IMR-90 (cell line): ENCODE results near the gene APEX1. TPM values are rescaled to one million over a fixed set of nuclear protein-coding genes. Genes with fewer than 3 reads are reported as not detected.

Experiments used
- ATAC-seq: fragments of 200-7000 bp; cut with Tn5 transposase; 2 replicates; pipeline ENCODE4 v1.9.1; 2020; ENCODE audit warnings: low read depth, mild to moderate bottlenecking, moderate library complexity
- BruUV-seq: library from RNA; stranded (reverse); fragments of 400-500 nt; replicated peaks from 2 replicates; lab custom pipeline; 2021; lab: Mats Ljungman, UMichigan
- CTCF ChIA-PET: fragments of 300-600 bp; formaldehyde crosslinking; extraction: SDS; loops from one replicate; lab custom pipeline; 2021; ENCODE audit warnings: antibody characterized with exemption; lab: Yijun Ruan, JAX
- POLR2A ChIA-PET: fragments of 300-600 bp; sonication (Branson Sonifier 250); formaldehyde crosslinking; loops from one replicate; lab custom pipeline; 2022; ENCODE audit warnings: antibody characterized with exemption; ENCODE audit not compliant: unreplicated experiment; lab: Charles Lee
- DNase-seq: peaks from one replicate; pipeline ENCODE4 v3.0.0; 2013
- H2AFZ ChIP-seq: replicated peaks from 2 replicates; pipeline ENCODE3; 2013; ENCODE audit warnings: low read length, mild to moderate bottlenecking; ENCODE audit not compliant: poor library complexity
- H2AK5ac ChIP-seq: 2 replicates; pipeline ENCODE4 v1.6.1; 2013; ENCODE audit warnings: low read depth, low read length, inconsistent platforms
- H2AK9ac ChIP-seq: replicated peaks from 2 replicates; pipeline ENCODE3; 2013; ENCODE audit warnings: mild to moderate bottlenecking, low read depth, low read length, moderate library complexity; ENCODE audit not compliant: poor library complexity
- H2BK120ac ChIP-seq: 2 replicates; pipeline ENCODE4 v1.6.1; 2013; ENCODE audit warnings: low read depth, low read length, inconsistent platforms
- H2BK15ac ChIP-seq: 3 replicates; pipeline ENCODE4 v1.6.1; 2013; ENCODE audit warnings: low read depth, low read length, inconsistent platforms
- H2BK20ac ChIP-seq: 2 replicates; pipeline ENCODE4 v1.6.1; 2013; ENCODE audit warnings: low read depth, mild to moderate bottlenecking, inconsistent platforms, low read length, moderate library complexity
- H2BK5ac ChIP-seq: 2 replicates; pipeline ENCODE4 v1.6.1; 2013; ENCODE audit warnings: mild to moderate bottlenecking, low read depth, low read length, inconsistent platforms; ENCODE audit not compliant: poor library complexity, severe bottlenecking
- H3K14ac ChIP-seq: replicated peaks from 2 replicates; pipeline ENCODE4 v1.6.1; 2013; ENCODE audit warnings: low read depth, low read length, inconsistent platforms
- H3K18ac ChIP-seq: 2 replicates; pipeline ENCODE4 v1.6.1; 2013; ENCODE audit warnings: low read depth, low read length, control low read depth
- H3K23ac ChIP-seq: 2 replicates; pipeline ENCODE4 v1.6.1; 2013; ENCODE audit warnings: low read depth, low read length, inconsistent platforms
- H3K27ac ChIP-seq: 2 replicates; pipeline ENCODE4 v1.5.1; 2013; ENCODE audit warnings: mild to moderate bottlenecking, control low read depth, low read length; ENCODE audit not compliant: insufficient read depth
- H3K27me3 ChIP-seq: 2 replicates; pipeline ENCODE4 v1.6.1; 2013; ENCODE audit warnings: low read length; ENCODE audit not compliant: control insufficient read depth, insufficient read depth
- H3K36me3 ChIP-seq: 2 replicates; pipeline ENCODE4 v1.6.1; 2013; ENCODE audit warnings: low read length, mixed read lengths; ENCODE audit not compliant: control insufficient read depth, insufficient read depth
- H3K4ac ChIP-seq: 2 replicates; pipeline ENCODE4 v1.6.1; 2013; ENCODE audit warnings: low read depth, low read length, inconsistent platforms
- H3K4me1 ChIP-seq: 2 replicates; pipeline ENCODE4 v1.6.1; 2013; ENCODE audit warnings: low read length, mixed read lengths; ENCODE audit not compliant: control insufficient read depth, insufficient read depth
- H3K4me2 ChIP-seq: 2 replicates; pipeline ENCODE4 v1.6.1; 2013; ENCODE audit warnings: low read depth, mild to moderate bottlenecking, control low read depth, low read length, moderate library complexity
- H3K4me3 ChIP-seq: 2 replicates; pipeline ENCODE4 v1.5.1; 2013; ENCODE audit warnings: low read depth, mild to moderate bottlenecking, control low read depth, low read length, moderate library complexity; ENCODE audit not compliant: insufficient read depth
- H3K56ac ChIP-seq: 2 replicates; pipeline ENCODE4 v1.6.1; 2013; ENCODE audit warnings: low read length, inconsistent platforms; ENCODE audit not compliant: insufficient read depth; ENCODE audit errors: extremely low read depth
- H3K79me1 ChIP-seq, 2 experiments: 2 replicates each; pipeline ENCODE4 v1.6.1; 2013; ENCODE audit warnings: low read length in 2 of 2, inconsistent platforms in 1 of 2, low read depth in 1 of 2
- H3K9ac ChIP-seq: 2 replicates; pipeline ENCODE4 v1.6.1; 2013; ENCODE audit warnings: low read depth, low read length, control low read depth
- H3K9me1 ChIP-seq: 2 replicates; pipeline ENCODE4 v1.6.1; 2013; ENCODE audit warnings: low read length, inconsistent platforms; ENCODE audit not compliant: insufficient read depth
- H3K9me3 ChIP-seq: 2 replicates; pipeline ENCODE4 v1.6.1; 2013; ENCODE audit warnings: low read length; ENCODE audit not compliant: control insufficient read depth, insufficient read depth
- H4K20me1 ChIP-seq: 2 replicates; pipeline ENCODE4 v1.6.1; 2013; ENCODE audit warnings: low read length, inconsistent platforms; ENCODE audit not compliant: insufficient read depth
- H4K5ac ChIP-seq: 2 replicates; pipeline ENCODE4 v1.6.1; 2013; ENCODE audit warnings: mild to moderate bottlenecking, low read depth, low read length, control low read depth
- H4K8ac ChIP-seq, 2 experiments: 2 replicates each; pipeline ENCODE4 v1.6.1; 2013; ENCODE audit warnings: low read depth in 2 of 2, low read length in 2 of 2, control low read depth in 1 of 2, inconsistent platforms in 1 of 2
- H4K91ac ChIP-seq: 2 replicates; pipeline ENCODE4 v1.6.1; 2013; ENCODE audit warnings: low read depth, low read length, inconsistent platforms; ENCODE audit not compliant: insufficient read depth
- BHLHE40 ChIP-seq: fragments of 150-350 bp; IDR thresholded peaks from 2 replicates; pipeline ENCODE4 v1.6.1; 2016; ENCODE audit warnings: mild to moderate bottlenecking, low read depth, low read length
- CEBPB ChIP-seq: IDR thresholded peaks from 2 replicates; pipeline ENCODE4 v1.6.1; 2012; ENCODE audit warnings: low read depth, low read length, improper control_type of control experiment
- CHD1 ChIP-seq: IDR thresholded peaks from 2 replicates; pipeline ENCODE4 v1.6.1; 2012; ENCODE audit warnings: low read depth, low read length, improper control_type of control experiment
- FOS ChIP-seq: fragments of 150-350 bp; IDR thresholded peaks from 2 replicates; pipeline ENCODE4 v1.6.1; 2016; ENCODE audit warnings: low read depth, low read length
- MAFK ChIP-seq: IDR thresholded peaks from 2 replicates; pipeline ENCODE4 v1.6.1; 2012; ENCODE audit warnings: low read depth, low read length, improper control_type of control experiment
- MAZ ChIP-seq: IDR thresholded peaks from 2 replicates; pipeline ENCODE4 v1.6.1; 2012; ENCODE audit warnings: low read depth, mild to moderate bottlenecking, low read length, improper control_type of control experiment, moderate library complexity, borderline replicate concordance
- NFE2L2 ChIP-seq: fragments of 150-350 bp; IDR thresholded peaks from 2 replicates; pipeline ENCODE4 v1.6.1; 2016; ENCODE audit warnings: low read depth, mild to moderate bottlenecking, low read length
- POLR2A ChIP-seq: IDR thresholded peaks from 2 replicates; pipeline ENCODE4 v1.6.1; 2012; ENCODE audit warnings: mild to moderate bottlenecking, low read depth, low read length
- RAD21 ChIP-seq: IDR thresholded peaks from 2 replicates; pipeline ENCODE4 v1.6.1; 2012; ENCODE audit warnings: low read length, improper control_type of control experiment
- RFX5 ChIP-seq: IDR thresholded peaks from 2 replicates; pipeline ENCODE4 v1.8.0; 2012; ENCODE audit warnings: low read depth, mild to moderate bottlenecking, low read length, moderate library complexity
- USF2 ChIP-seq: fragments of 150-350 bp; IDR thresholded peaks from 2 replicates; pipeline ENCODE4 v1.6.1; 2017; ENCODE audit warnings: mild to moderate bottlenecking, antibody characterized with exemption, low read length, low read depth
- WGBS, 2 experiments: methylation state at CpG; one replicate each; pipeline versions ENCODE4 v1.1.5 to v1.1.7; 2013; ENCODE audit warnings: missing lambda C conversion rate in 2 of 2; ENCODE audit not compliant: insufficient read length in 1 of 2; ENCODE audit errors: extremely low coverage in 2 of 2; 5-methylcytosine and 5-hydroxymethylcytosine counted together
- dilution Hi-C: fragments of 300-500 bp; cut with HindIII; formaldehyde crosslinking; loops from one replicate; pipeline ENCODE4 v1.14.3; 2018; ENCODE audit warnings: low sequenced_read_pairs; ENCODE audit not compliant: unreplicated experiment
- in situ Hi-C: fragments of 300-500 bp; cut with MboI; formaldehyde crosslinking; loops from 3 replicates; pipeline ENCODE4 v1.14.3; 2019; ENCODE audit warnings: low sequenced_read_pairs, inconsistent platforms, mixed read lengths
- intact Hi-C: fragments of 100-400 bp; cut with micrococcal nuclease; formaldehyde crosslinking; loops from 2 replicates; pipeline ENCODE4 v1.10.0; 2022
- polyA plus RNA-seq, 3 experiments: library from polyadenylated mRNA; depleted of rRNA; stranded (reverse); fragments of >200 nt; gene quantifications; 2 replicates each; pipeline ENCODE4 v1.2.3, GENCODE V29; 2012; ENCODE audit warnings: low replicate concordance in 1 of 3
- total RNA-seq: library from RNA; depleted of rRNA; stranded (reverse); fragments of >200 nt; gene quantifications from 2 replicates; pipeline ENCODE4 v1.2.3, GENCODE V29; 2012
- TF ChIP-seq, protein P1 (sequence below): fragments of 150-350 bp; IDR thresholded peaks from 2 replicates; pipeline ENCODE4 v1.6.1; 2016; ENCODE audit warnings: low read depth, mild to moderate bottlenecking, low read length, moderate library complexity, borderline replicate concordance

The APEX1 gene
- total and polyA plus RNA-seq, 2 of the 4 experiments (the other 2 are of a cell fraction): 125 to 241 TPM

GRCh38 chr14:20503898-20504297 lies 48.9 kb downstream of the APEX1 start:
- H2BK5ac ChIP-seq: no peak overlapping the region
- no peak overlapping the region for H2AK5ac ChIP-seq
- H3K79me1 ChIP-seq: no peaks in the 10 kb centered on the region
- dilution Hi-C loops: no loop called here
- H3K27ac ChIP-seq: no peak overlapping the region
- no peak overlapping the region for H3K18ac ChIP-seq
- no peak overlapping the region for H3K4ac ChIP-seq
- H3K56ac ChIP-seq: no peak overlapping the region
- H4K91ac ChIP-seq: no peak overlapping the region
- intact Hi-C loops: no loop called here
- CTCF ChIA-PET: no interaction called here
- no peak for ATAC-seq
- no peaks in the 10 kb centered on the region for H3K27me3 ChIP-seq
- no peak for DNase-seq
- in situ Hi-C loops: no loop called here
- no peaks in the 10 kb centered on the region for H3K9me3 ChIP-seq
- no peaks in the 10 kb centered on the region for H3K4me1 ChIP-seq
- H4K5ac ChIP-seq: no peak overlapping the region
- no peak overlapping the region for H2AK9ac ChIP-seq
- H4K20me1 ChIP-seq: no peaks in the 10 kb centered on the region
- no peak overlapping the region for H3K9ac ChIP-seq
- H2BK15ac ChIP-seq: no peak overlapping the region
- 58 to 100% methylated on average over 1 to 4 of the region's 6 CpGs for WGBS, 2 experiments
- H4K8ac ChIP-seq: no peak overlapping the region
- no TSS peak for BruUV-seq
- H3K23ac ChIP-seq: no peak overlapping the region
- no peak overlapping the region for H3K14ac ChIP-seq
- no peaks in the 10 kb centered on the region for H3K36me3 ChIP-seq
- POLR2A ChIA-PET: interaction anchor here (0.6 kb wide), 1 partner anchor 18 kb away, joined by 9 read pairs; no protein-coding TSS in a partner anchor
- H3K4me3 ChIP-seq: no peak overlapping the region
- TF ChIP-seq POLR2A (no peak), CHD1 (no peak), MAZ (no peak), RFX5 (no peak), MAFK (no peak), NFE2L2 (no peak), USF2 (no peak), BHLHE40 (no peak), RAD21 (no peak), FOS (no peak), CEBPB (no peak)
- TF ChIP-seq, protein P1, sequence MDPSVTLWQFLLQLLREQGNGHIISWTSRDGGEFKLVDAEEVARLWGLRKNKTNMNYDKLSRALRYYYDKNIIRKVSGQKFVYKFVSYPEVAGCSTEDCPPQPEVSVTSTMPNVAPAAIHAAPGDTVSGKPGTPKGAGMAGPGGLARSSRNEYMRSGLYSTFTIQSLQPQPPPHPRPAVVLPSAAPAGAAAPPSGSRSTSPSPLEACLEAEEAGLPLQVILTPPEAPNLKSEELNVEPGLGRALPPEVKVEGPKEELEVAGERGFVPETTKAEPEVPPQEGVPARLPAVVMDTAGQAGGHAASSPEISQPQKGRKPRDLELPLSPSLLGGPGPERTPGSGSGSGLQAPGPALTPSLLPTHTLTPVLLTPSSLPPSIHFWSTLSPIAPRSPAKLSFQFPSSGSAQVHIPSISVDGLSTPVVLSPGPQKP: no peak
- H2BK20ac ChIP-seq: no peak overlapping the region
- peak overlapping the region; percentile 53 for H2AFZ ChIP-seq
- H2BK120ac ChIP-seq: no peak overlapping the region
- H3K9me1 ChIP-seq: no peaks in the 10 kb centered on the region
- H3K4me2 ChIP-seq: no peak overlapping the region
